Mammary epithelial cell (primary cell): ENCODE results near the gene SETD5.

Experiments used
- CTCF ChIP-seq, 2 donors: IDR thresholded peaks in 1 of 2; conservative IDR thresholded peaks in 1 of 2; 2 replicates each; pipeline ENCODE4 v1.5.1; 2011 to 2012; ENCODE audit warnings: inconsistent platforms in 2 of 2, low read length in 2 of 2, mild to moderate bottlenecking in 2 of 2, control low read depth in 1 of 2, low read depth in 1 of 2; ENCODE audit not compliant: insufficient read depth in 1 of 2; ENCODE audit errors: extremely low read depth in 1 of 2
- EZH2 ChIP-seq: IDR thresholded peaks from 2 replicates; pipeline ENCODE4 v1.6.1; 2012; ENCODE audit warnings: low read length, inconsistent platforms, borderline replicate concordance

GRCh38 chr3:9496893-9497292 lies 99.5 kb downstream of the SETD5 start:
- TF ChIP-seq CTCF (conservative IDR thresholded peaks at IDR 0.05 in 1 of 2, IDR thresholded peaks at IDR 0.05 in 1 of 2; ENCODE audit: extremely low read depth in 1 of 2, insufficient read depth in 1 of 2, low read depth in 1 of 2, low read length in 2 of 2) (no peak), EZH2 (no peak)
